ENCODE measurements around the gene SMAD2. TPM values are rescaled to one million over a fixed set of nuclear protein-coding genes. Genes with fewer than 3 reads are reported as not detected.
A peak's percentile ranks its signal among the peaks of the same experiment; 100 is the strongest.

SMAD2 gene
- total RNA-seq, 1 experiment from 2014 or later = 121 TPM

GRCh38 chr18:47888156-47888555 lies 42.3 kb downstream of the SMAD2 start:
- H4K8ac ChIP-seq (replicated peaks; ENCODE audit: insufficient read length, low read depth, low read length) = no peak overlapping the region
- H3K27ac ChIP-seq (ENCODE audit: insufficient read length, low read depth, low read length) = no peak overlapping the region
- H4K5ac ChIP-seq (ENCODE audit: insufficient read length, low read depth, low read length) = no peak overlapping the region
- Mint-ChIP-seq H3K9me3 (no peaks in the 10 kb centered on the region), H3K27me3 (ENCODE audit: low read depth) (no peaks in the 10 kb centered on the region), H3K27ac (peak overlapping the region in 2 of 3 experiments; percentile 40 to 46; a peak in 2 of 7 replicates), H3K4me3 (no peak overlapping the region), H3K4me1 (peaks cover 0 to 3% of the 10 kb centered on the region in 2 experiments; a peak in 2 of 4 replicates), H3K36me3 (ENCODE audit: insufficient read depth in 1 of 3, low read depth in 3 of 3) (peaks cover 10 to 60% (median 33%) of the 10 kb centered on the region in 3 experiments; a peak in 6 of 7 replicates)
- no peak overlapping the region for H3K14ac ChIP-seq (ENCODE audit: insufficient read depth, low read length)
- H3K4me2 ChIP-seq (ENCODE audit: insufficient read depth, insufficient read length, low read length) = no peak overlapping the region
- no peak overlapping the region for H3K56ac ChIP-seq (ENCODE audit: insufficient read length, low read depth, low read length)
- no peak for DNase-seq
- no peak overlapping the region for H4K91ac ChIP-seq (ENCODE audit: insufficient read length, low read depth, low read length)
- no peak overlapping the region for H2AK5ac ChIP-seq (ENCODE audit: insufficient read length, low read length)
- WGBS (ENCODE audit: extremely low coverage, insufficient read length, low lambda C conversion rate) = no CpG with 5 or more reads among the region's 3 CpGs
- no peaks in the 10 kb centered on the region for H3K9me3 ChIP-seq (ENCODE audit: control insufficient read depth, low read depth, low read length)
- no peak overlapping the region for H3K18ac ChIP-seq (ENCODE audit: insufficient read length, low read depth, low read length)
- no peak for TF ChIP-seq CTCF (conservative IDR thresholded peaks at IDR 0.05)
- no peaks in the 10 kb centered on the region for H3K27me3 ChIP-seq (ENCODE audit: insufficient read depth, low read length)
- H2AFZ ChIP-seq (ENCODE audit: low read length) = no peak overlapping the region
- no peaks in the 10 kb centered on the region for H3K23me2 ChIP-seq (ENCODE audit: insufficient read length, low read depth, low read length, poor library complexity, severe bottlenecking)
- H2BK12ac ChIP-seq (ENCODE audit: insufficient read length, low read depth, low read length) = no peak overlapping the region
- H2BK20ac ChIP-seq (ENCODE audit: low read depth, low read length, poor library complexity, severe bottlenecking) = no peak overlapping the region
- H4K20me1 ChIP-seq (ENCODE audit: control insufficient read depth, insufficient read depth, insufficient read length) = no peaks in the 10 kb centered on the region
- no peak overlapping the region for H3K9ac ChIP-seq (ENCODE audit: extremely low read depth, insufficient read length, low read length)
- H2BK5ac ChIP-seq (ENCODE audit: insufficient read length, low read length) = no peak overlapping the region
- peaks cover 5% of the 10 kb centered on the region for H3K79me1 ChIP-seq (ENCODE audit: insufficient read depth, low read depth, low read length, poor library complexity, severe bottlenecking)
- no peak overlapping the region for H2BK15ac ChIP-seq (ENCODE audit: low read depth, low read length)
- no peak overlapping the region for H3K23ac ChIP-seq (ENCODE audit: insufficient read length, low read depth, low read length)
- no peak overlapping the region for H3T11ph ChIP-seq (ENCODE audit: low read length)
- no peak overlapping the region for H3K4ac ChIP-seq (ENCODE audit: low read depth, low read length)
- H3K4me1 ChIP-seq (ENCODE audit: insufficient read depth, low read length) = no peaks in the 10 kb centered on the region; the same call in 1 of the 2 replicates
- H2BK120ac ChIP-seq (ENCODE audit: low read depth, low read length, poor library complexity, severe bottlenecking) = no peak overlapping the region
- no peaks in the 10 kb centered on the region; the same call in 1 of the 2 replicates for H3K79me2 ChIP-seq (ENCODE audit: insufficient read depth, low read length)

All from H9 (cell line).